Activated B cell treated with CpG ODN at 0.5 μM for 24 hours (primary cell): Measurements from ENCODE around the gene BIRC3. TPM values are rescaled to one million over a fixed set of nuclear protein-coding genes. Genes with fewer than 3 reads are reported as not detected.

ENCODE experiments used
- ATAC-seq: fragments of 200-7000 bp; cut with Tn5 transposase; one replicate; pipeline ENCODE4 v1.10.0; 2021; ENCODE audit warnings: low read depth, mild to moderate bottlenecking, moderate library complexity
- CTCF ChIA-PET: fragments of 350-600 bp; sonication (Branson Sonifier 250); formaldehyde crosslinking; loops from one replicate; lab custom pipeline; 2021; ENCODE audit warnings: antibody characterized with exemption; lab: Charles Lee
- POLR2A ChIA-PET: fragments of 350-600 bp; sonication (Branson Sonifier 250); formaldehyde crosslinking; loops from one replicate; lab custom pipeline; 2021; ENCODE audit warnings: antibody characterized with exemption; lab: Charles Lee
- DNase-seq: peaks from one replicate; pipeline ENCODE4 v3.0.0; 2022
- H3K27ac Mint-ChIP-seq: one replicate; pipeline ENCODE4 v1.8.0; 2020; ENCODE audit warnings: mixed read lengths
- H3K27me3 Mint-ChIP-seq: one replicate; pipeline ENCODE4 v1.8.0; 2021; ENCODE audit warnings: mixed read lengths
- H3K36me3 Mint-ChIP-seq: one replicate; pipeline ENCODE4 v1.8.0; 2021; ENCODE audit warnings: low read depth, mixed read lengths
- H3K4me1 Mint-ChIP-seq: one replicate; pipeline ENCODE4 v1.8.0; 2021; ENCODE audit warnings: mixed read lengths
- H3K4me3 Mint-ChIP-seq: one replicate; pipeline ENCODE4 v1.8.0; 2020; ENCODE audit warnings: mild to moderate bottlenecking, mixed read lengths
- H3K9me3 Mint-ChIP-seq: one replicate; pipeline ENCODE4 v1.8.0; 2020; ENCODE audit warnings: mixed read lengths
- CTCF ChIP-seq: fragments of 200-600 bp; IDR thresholded peaks from one replicate; pipeline ENCODE4 v1.8.0; 2022; ENCODE audit warnings: antibody characterized with exemption, mild to moderate bottlenecking
- intact Hi-C: fragments of 100-400 bp; cut with micrococcal nuclease; formaldehyde crosslinking; loops from one replicate; pipeline ENCODE4 v1.15.1; 2024
- total RNA-seq: library from RNA; stranded (reverse); gene quantifications from 2 replicates; pipeline ENCODE4 v1.2.3, GENCODE V29; 2022

Gene BIRC3
- 236 and 270 TPM in 2 replicates for total RNA-seq

DNA sequence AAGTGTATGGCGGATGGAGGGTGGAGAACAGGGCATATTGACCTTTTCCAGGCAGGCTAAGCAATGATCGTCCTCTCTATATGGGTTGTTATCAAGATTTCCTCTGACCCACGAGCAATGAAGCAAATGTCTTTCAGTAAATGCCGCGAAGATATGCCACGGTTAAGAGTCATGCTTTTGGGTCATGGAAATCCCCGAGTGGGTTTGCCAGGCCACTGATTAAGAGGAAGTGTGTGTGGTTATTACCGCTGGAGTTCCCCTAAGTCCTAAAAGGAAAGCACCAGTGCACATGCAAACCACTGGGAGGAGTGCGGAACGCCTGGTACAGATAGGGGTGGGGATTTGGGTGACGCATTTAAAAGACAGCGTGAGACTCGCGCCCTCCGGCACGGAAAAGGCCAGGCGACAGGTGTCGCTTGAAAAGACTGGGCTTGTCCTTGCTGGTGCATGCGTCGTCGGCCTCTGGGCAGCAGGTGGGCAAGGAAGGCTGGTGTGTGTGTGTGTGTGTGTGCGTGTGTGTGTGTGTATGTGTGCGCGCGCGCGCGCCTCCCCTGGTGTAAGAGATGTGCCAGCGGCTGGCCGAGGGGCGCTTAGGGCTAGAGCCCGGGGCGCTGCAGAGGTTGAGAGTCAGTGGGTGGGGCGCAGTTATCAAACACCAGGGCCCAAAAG lies at the start of gene BIRC3:
Gene BIRC3 (plus strand): TSS at position 386 of the 669 bp plus-strand sequence. CDS start 7,026 bp downstream, outside the sequence.
- peaks cover 45% of the 10 kb centered on the region for H3K36me3 Mint-ChIP-seq
- intact Hi-C loops, result loop anchor here (1.0 kb wide), 7 partner anchors 10 to 230 kb away; partner anchors contain the start of genes BIRC2 and TMEM123

GRCh38 chr11:102267609-102268008 lies 49.7 kb upstream of the BIRC3 start:
- intact Hi-C loops, result loop anchor here (5.0 to 10.0 kb wide), 3 partner anchors 153 to 400 kb away; partner anchors contain the start of genes ANGPTL5, CEP126 and YAP1
- POLR2A ChIA-PET, result no interaction called here
- no peak overlapping the region for H3K4me3 Mint-ChIP-seq

More for the DNA sequence above, at the start of gene BIRC3:
- peak within 1 kb of the TSS; percentile 98 for H3K27ac Mint-ChIP-seq
- TF ChIP-seq CTCF, result no peak
- ChIA-PET CTCF (interaction anchor here (1.4 to 12.2 kb wide), 5 partner anchors 10 to 28 kb away, joined by 4 to 167 read pairs (median 17); no protein-coding TSS in a partner anchor), POLR2A (interaction anchor here (0.6 to 17.6 kb wide), 6 partner anchors 10 to 48 kb away, joined by 3 to 424 read pairs (median 6); no protein-coding TSS in a partner anchor)
- no peaks in the 10 kb centered on the region for H3K27me3 Mint-ChIP-seq
- ATAC-seq, result peak; percentile 84
- H3K4me1 Mint-ChIP-seq, result peaks cover 77% of the 10 kb centered on the region
- DNase-seq, result peak; percentile 82
- H3K4me3 Mint-ChIP-seq, result peak within 1 kb of the TSS; percentile 98
- H3K9me3 Mint-ChIP-seq, result no peaks in the 10 kb centered on the region

GRCh38 chr11:102268083-102268984 lies 49.0 kb upstream of the BIRC3 start:
- H3K27ac Mint-ChIP-seq, result no peak overlapping the region
- ATAC-seq, result peak; percentile 100
- peaks cover 14% of the 10 kb centered on the region for H3K27me3 Mint-ChIP-seq
- H3K4me1 Mint-ChIP-seq, result peaks cover 15% of the 10 kb centered on the region
- intact Hi-C loops, result loop anchor here (5.0 to 10.0 kb wide), 3 partner anchors 154 to 399 kb away; partner anchors contain the start of genes ANGPTL5, CEP126 and YAP1
- no peaks in the 10 kb centered on the region for H3K9me3 Mint-ChIP-seq
- DNase-seq, result peak; percentile 54
- peak overlapping the region; percentile 56 for H3K4me3 Mint-ChIP-seq
- ChIA-PET CTCF (interaction anchor here (1.0 to 2.1 kb wide), 7 partner anchors 11 to 398 kb away, joined by 3 to 9 read pairs (median 3); no protein-coding TSS in a partner anchor), POLR2A (interaction anchor here (0.6 to 1.4 kb wide), 4 partner anchors 12 to 50 kb away, joined by 3 to 4 read pairs (median 3); no protein-coding TSS in a partner anchor)
- H3K36me3 Mint-ChIP-seq, result no peaks in the 10 kb centered on the region
- no peak for TF ChIP-seq CTCF

More at GRCh38 chr11:102267609-102268008, 49.7 kb upstream of the BIRC3 start:
- CTCF ChIA-PET, result interaction anchor here (1.0 to 2.1 kb wide), 2 partner anchors 18 to 75 kb away, joined by 3 to 9 read pairs; no protein-coding TSS in a partner anchor
- no peaks in the 10 kb centered on the region for H3K36me3 Mint-ChIP-seq
- TF ChIP-seq CTCF, result no peak
- H3K4me1 Mint-ChIP-seq, result peaks cover 15% of the 10 kb centered on the region
- H3K9me3 Mint-ChIP-seq, result no peaks in the 10 kb centered on the region
- ATAC-seq (no peak), DNase-seq (no peak)
- H3K27ac Mint-ChIP-seq, result no peak overlapping the region
- H3K27me3 Mint-ChIP-seq, result peaks cover 10% of the 10 kb centered on the region

- CTCF ChIA-PET, result interaction anchor here (1.0 to 2.1 kb wide), 6 partner anchors 10 to 397 kb away, joined by 3 to 9 read pairs (median 4); no protein-coding TSS in a partner anchor
- Mint-ChIP-seq H3K27me3 (peaks cover 14% of the 10 kb centered on the region), H3K9me3 (no peaks in the 10 kb centered on the region), H3K27ac (no peak overlapping the region), H3K36me3 (no peaks in the 10 kb centered on the region), H3K4me1 (peaks cover 15% of the 10 kb centered on the region), H3K4me3 (peak overlapping the region; percentile 56)
- DNase-seq (no peak), ATAC-seq (no peak)
- POLR2A ChIA-PET, result interaction anchor here (0.6 to 1.4 kb wide), 4 partner anchors 11 to 49 kb away, joined by 3 to 4 read pairs (median 3); no protein-coding TSS in a partner anchor
- intact Hi-C loops, result loop anchor here (5.0 to 10.0 kb wide), 3 partner anchors 154 to 398 kb away; partner anchors contain the start of genes ANGPTL5, CEP126 and YAP1
- TF ChIP-seq CTCF, result no peak
Observed at GRCh38 chr11:102268985-102269470, 48.3 kb upstream of the BIRC3 start.
